Effector memory CD4-positive, alpha-beta T cell (primary cell): ENCODE data around the gene TNFSF8.

Experiments used
- DNase-seq, 3 donors: peaks; one replicate each; pipeline ENCODE4 v3.0.0-alpha.2; 2020
- H3K27ac ChIP-seq: 2 replicates; pipeline ENCODE4 v1.7.0; 2013; ENCODE audit warnings: mild to moderate bottlenecking, low read length, moderate library complexity; ENCODE audit not compliant: insufficient read depth, poor library complexity, severe bottlenecking
- H3K27me3 ChIP-seq: replicated peaks from 2 replicates; pipeline ENCODE4 v1.7.0; 2013; ENCODE audit warnings: mild to moderate bottlenecking, low read length; ENCODE audit not compliant: insufficient read depth, control insufficient read depth, poor library complexity, severe bottlenecking
- H3K36me3 ChIP-seq: 2 replicates; pipeline ENCODE4 v1.7.0; 2013; ENCODE audit warnings: mild to moderate bottlenecking, low read length, moderate library complexity; ENCODE audit not compliant: control insufficient read depth, insufficient read depth
- H3K4me1 ChIP-seq: 2 replicates; pipeline ENCODE4 v1.7.0; 2013; ENCODE audit warnings: low read length, mild to moderate bottlenecking; ENCODE audit not compliant: control insufficient read depth, insufficient read depth, poor library complexity, severe bottlenecking
- H3K4me3 ChIP-seq: 2 replicates; pipeline ENCODE4 v1.7.0; 2013; ENCODE audit warnings: low read length, low read depth, mild to moderate bottlenecking; ENCODE audit not compliant: insufficient read depth, poor library complexity, severe bottlenecking
- H3K9me3 ChIP-seq: 2 replicates; pipeline ENCODE4 v1.7.0; 2013; ENCODE audit warnings: mild to moderate bottlenecking, low read length, moderate library complexity; ENCODE audit not compliant: control insufficient read depth

TNFSF8 gene

DNA sequence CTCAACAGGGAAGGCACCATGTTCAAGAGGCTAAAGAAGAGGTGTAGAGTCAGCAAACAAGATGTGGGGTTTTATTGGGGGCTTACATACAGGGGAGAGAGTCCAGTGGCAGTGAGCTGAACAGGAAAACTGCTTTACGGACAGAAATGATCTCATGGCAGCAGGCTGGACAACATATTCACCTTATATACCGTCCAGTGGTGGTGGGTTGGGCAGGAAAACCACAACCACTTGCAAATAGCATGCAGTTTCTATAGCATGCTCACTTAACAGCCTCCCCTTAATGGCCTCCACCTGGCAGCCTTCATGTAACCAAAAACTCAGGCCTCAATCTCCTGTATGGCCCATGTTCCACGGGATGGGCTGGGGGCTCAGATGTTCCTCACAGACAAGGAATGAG, 5.4 kb downstream of the TNFSF8 start:
- H3K27me3 ChIP-seq = no peaks in the 10 kb centered on the region
- no peak overlapping the region for H3K27ac ChIP-seq
- peaks cover 52% of the 10 kb centered on the region for H3K4me1 ChIP-seq
- H3K36me3 ChIP-seq = peaks cover 4% of the 10 kb centered on the region
- no peaks in the 10 kb centered on the region for H3K9me3 ChIP-seq
- no peak for DNase-seq
- H3K4me3 ChIP-seq = peak overlapping the region; percentile 30

DNA sequence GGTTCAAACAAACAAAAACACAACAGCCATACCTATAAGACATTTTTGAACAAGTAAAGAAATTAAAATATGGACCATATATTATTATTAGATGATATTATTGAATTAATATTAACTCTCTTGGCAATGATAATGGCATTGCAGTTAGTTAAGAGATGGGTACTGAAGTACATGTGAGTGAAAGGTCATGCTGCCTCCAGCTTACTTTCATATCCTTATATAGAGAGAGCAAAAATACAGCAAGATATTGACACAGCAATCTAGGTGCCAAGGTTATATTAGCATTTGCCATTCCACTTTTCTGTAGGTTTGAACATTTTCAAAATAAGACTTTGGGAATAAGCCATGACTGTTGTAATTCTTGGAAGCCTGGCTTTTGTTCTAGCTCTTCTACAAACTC, 6.1 kb downstream of the TNFSF8 start:
- Histone ChIP-seq H3K27me3 (no peaks in the 10 kb centered on the region), H3K4me3 (peak overlapping the region; percentile 30), H3K27ac (no peak overlapping the region), H3K36me3 (peaks cover 4% of the 10 kb centered on the region), H3K4me1 (peaks cover 59% of the 10 kb centered on the region), H3K9me3 (no peaks in the 10 kb centered on the region)
- DNase-seq = no peak

DNA sequence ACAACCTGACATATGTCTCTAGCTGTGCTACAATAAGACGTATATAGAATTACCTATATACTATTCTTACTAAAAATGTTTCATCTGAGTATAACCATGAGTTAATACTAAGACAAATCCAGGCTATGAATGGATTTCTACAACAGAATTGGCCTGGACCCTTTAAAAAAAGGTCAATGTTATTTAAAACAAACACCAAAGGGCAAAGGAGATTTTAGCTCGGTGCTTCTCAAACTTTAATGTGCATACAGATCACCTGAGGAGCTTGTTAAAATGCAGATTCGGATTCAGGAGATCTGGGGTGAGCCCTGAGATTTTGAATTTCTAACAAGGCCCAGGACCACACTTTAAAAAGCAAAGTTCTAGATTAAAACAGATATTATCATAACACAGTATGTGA, 6.5 kb downstream of the TNFSF8 start:
- no peak overlapping the region for H3K27ac ChIP-seq
- H3K4me1 ChIP-seq = peaks cover 60% of the 10 kb centered on the region
- DNase-seq = no peak
- H3K4me3 ChIP-seq = no peak overlapping the region
- peaks cover 4% of the 10 kb centered on the region for H3K36me3 ChIP-seq
- H3K9me3 ChIP-seq = no peaks in the 10 kb centered on the region
- H3K27me3 ChIP-seq = no peaks in the 10 kb centered on the region

DNA sequence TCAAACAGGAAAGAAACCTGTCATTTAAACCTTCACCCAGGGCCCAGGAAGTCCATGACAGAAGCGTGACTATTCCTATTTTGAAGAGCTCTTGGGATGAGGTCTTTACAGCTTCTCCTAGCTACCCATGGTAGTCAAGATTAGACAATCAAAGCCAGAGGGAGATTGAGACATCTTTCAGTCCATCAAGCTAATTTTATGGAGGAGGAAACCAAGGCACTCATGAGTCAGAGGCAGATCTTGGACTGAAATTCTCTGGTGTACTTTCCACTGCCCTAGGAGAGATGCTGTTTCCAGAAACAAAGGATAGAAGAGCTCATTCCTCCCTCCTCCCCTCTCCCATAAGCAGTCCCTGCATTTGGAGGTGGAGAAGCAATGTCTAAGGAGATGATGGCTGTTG, 9.2 kb downstream of the TNFSF8 start:
- H3K27me3 ChIP-seq = no peaks in the 10 kb centered on the region
- H3K9me3 ChIP-seq = no peaks in the 10 kb centered on the region
- H3K4me3 ChIP-seq = no peak overlapping the region
- H3K27ac ChIP-seq = peak overlapping the region; percentile 28
- no peak for DNase-seq
- H3K4me1 ChIP-seq = peaks cover 60% of the 10 kb centered on the region
- H3K36me3 ChIP-seq = peaks cover 23% of the 10 kb centered on the region

DNA sequence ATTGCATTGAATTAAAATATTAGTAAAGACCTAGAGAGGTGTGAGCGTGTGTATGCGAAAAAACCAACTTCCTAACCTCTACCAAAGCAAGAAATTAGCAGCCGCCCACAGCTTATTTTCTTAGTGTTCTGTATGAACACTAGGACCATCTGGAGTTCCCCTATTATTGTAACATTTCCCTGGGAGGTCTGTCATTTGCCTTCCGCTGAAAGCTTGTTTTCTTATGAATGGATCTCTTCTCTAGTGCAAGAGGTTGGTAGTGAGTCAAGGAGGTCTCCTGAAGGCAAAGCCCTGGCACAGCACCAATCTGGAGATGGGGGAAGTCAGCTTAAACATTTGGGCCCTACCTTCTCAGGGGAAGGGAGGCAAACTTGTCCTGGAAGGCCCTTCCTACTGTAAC, 10.8 kb downstream of the TNFSF8 start:
- Histone ChIP-seq H3K27ac (no peak overlapping the region), H3K36me3 (peaks cover 34% of the 10 kb centered on the region), H3K9me3 (no peaks in the 10 kb centered on the region), H3K4me1 (peaks cover 48% of the 10 kb centered on the region), H3K27me3 (no peaks in the 10 kb centered on the region), H3K4me3 (no peak overlapping the region)
- no peak for DNase-seq

DNA sequence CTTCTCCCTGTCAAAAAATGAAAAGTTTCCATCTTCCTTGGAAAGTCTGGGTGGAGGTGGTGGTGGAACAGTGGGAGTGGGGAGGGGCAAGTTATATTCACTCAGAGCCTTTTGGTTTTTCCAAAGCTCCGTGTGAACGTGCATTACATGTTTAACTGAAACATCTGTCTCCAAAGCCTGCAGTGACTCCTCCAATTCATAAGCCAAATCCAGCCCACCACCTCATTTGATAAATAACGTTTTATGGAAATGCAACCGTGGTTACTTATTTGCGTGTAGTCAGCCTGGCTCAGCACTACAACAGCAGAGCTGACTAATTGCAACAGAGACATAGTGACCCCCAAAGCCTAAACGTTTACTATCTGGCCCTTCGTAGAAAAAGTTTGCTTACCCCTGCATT, 13.9 kb downstream of the TNFSF8 start:
- H3K36me3 ChIP-seq = peaks cover 48% of the 10 kb centered on the region
- no peak overlapping the region for H3K4me3 ChIP-seq
- H3K27me3 ChIP-seq = no peaks in the 10 kb centered on the region
- no peak overlapping the region for H3K27ac ChIP-seq
- H3K4me1 ChIP-seq = peaks cover 22% of the 10 kb centered on the region
- H3K9me3 ChIP-seq = no peaks in the 10 kb centered on the region
- DNase-seq = no peak

DNA sequence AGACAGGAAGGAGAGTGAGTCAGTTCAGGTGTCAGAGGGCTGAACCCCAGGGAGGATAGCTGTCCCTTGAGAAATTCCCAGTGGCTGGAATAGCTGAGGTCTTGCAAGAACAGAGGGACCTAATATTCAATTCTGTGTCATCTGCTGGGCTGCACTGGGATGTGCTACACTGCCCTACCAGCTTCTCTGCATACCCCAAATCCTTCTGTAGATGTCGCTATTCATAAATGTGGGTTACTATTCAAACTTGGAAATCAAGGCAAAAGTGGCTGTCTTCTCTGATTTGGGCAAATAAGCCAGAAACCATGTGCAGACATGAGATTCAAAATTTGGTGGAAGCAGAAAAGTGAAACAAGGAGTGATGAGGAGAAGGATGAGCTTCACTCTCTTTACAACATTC, 16.3 kb downstream of the TNFSF8 start:
- H3K4me1 ChIP-seq = peaks cover 22% of the 10 kb centered on the region
- peak overlapping the region; percentile 29 for H3K27ac ChIP-seq
- H3K9me3 ChIP-seq = no peaks in the 10 kb centered on the region
- no peaks in the 10 kb centered on the region for H3K27me3 ChIP-seq
- no peak for DNase-seq
- peaks cover 48% of the 10 kb centered on the region for H3K36me3 ChIP-seq
- no peak overlapping the region for H3K4me3 ChIP-seq

DNA sequence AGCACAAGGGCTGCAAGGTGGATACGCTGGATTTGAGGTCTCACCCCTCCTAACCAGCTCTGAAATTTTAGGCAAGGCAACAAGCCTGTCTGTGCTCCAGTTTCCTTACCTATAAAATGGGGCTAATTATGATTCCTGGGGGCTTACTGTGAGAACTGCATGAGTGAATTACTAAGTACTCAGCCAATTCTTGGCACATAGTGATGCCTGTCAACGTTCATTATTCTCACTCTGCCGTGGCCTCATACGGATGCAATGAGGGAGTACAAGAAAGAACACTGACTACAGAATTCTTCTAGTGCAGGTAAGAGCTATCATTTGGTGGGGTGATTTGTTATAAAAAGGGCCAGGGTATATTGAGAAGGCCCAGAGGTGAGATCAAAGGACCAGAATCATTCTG, 16.7 kb downstream of the TNFSF8 start:
- Histone ChIP-seq H3K4me3 (no peak overlapping the region), H3K27me3 (no peaks in the 10 kb centered on the region), H3K4me1 (peaks cover 26% of the 10 kb centered on the region), H3K9me3 (no peaks in the 10 kb centered on the region), H3K27ac (no peak overlapping the region), H3K36me3 (peaks cover 48% of the 10 kb centered on the region)
- DNase-seq = no peak

DNA sequence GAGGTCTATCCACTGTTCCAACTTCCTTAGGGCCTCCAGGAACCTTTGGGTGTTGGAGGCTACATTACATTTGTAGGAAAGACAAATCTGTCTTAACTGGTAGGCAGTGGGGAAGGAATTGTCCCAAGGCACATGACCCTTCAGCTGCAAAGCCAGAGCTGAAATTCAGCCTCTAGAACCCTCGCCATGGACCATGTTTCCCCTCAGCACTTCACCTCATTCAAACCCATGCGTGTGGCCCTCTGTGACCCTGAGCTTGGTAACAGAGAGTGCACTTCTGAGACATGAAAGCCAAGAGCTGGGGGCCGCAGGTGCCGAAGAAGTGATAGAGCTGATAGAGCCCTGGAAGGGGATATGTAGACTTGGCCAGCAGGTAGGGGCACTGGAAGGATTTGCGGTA, 17.2 kb downstream of the TNFSF8 start:
- Histone ChIP-seq H3K27ac (no peak overlapping the region), H3K4me1 (peaks cover 31% of the 10 kb centered on the region), H3K9me3 (no peaks in the 10 kb centered on the region), H3K4me3 (no peak overlapping the region), H3K36me3 (peaks cover 48% of the 10 kb centered on the region), H3K27me3 (no peaks in the 10 kb centered on the region)
- no peak for DNase-seq

DNA sequence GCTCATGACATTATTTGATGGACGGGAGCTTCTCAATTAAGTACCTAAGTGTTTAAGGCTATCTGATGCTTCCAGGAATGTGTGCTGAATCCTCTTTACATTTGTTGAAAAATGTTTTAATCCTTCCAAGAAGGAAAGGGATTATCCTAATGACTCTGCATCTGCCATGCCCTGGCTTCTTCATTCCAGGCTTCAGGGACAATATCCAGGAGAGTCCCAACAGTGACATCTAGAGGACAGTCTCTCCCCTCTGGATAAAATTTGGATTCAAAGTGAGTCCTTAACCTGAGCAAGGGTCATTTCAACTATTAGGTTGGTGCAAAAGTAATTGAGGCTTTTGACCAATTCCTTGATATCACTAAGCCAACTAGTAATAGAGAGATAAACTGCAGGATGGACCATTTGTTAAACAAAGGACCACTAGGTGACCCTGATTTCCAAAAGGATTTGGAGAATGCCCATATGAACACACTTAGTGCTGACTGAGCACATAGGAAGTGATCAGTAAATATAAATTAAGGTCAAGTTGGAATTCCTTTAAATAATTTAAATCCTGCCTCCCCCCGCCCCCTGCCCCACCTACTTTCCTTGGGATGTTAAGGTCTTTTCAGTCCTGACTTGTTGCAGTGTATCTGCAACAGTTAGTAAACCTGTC, 19.1 kb downstream of the TNFSF8 start:
- peak overlapping the region; percentile 8 for H3K27ac ChIP-seq
- peaks cover 30% of the 10 kb centered on the region for H3K36me3 ChIP-seq
- no peaks in the 10 kb centered on the region for H3K27me3 ChIP-seq
- peaks cover 48% of the 10 kb centered on the region for H3K4me1 ChIP-seq
- H3K9me3 ChIP-seq = no peaks in the 10 kb centered on the region
- no peak for DNase-seq
- H3K4me3 ChIP-seq = no peak overlapping the region
